SIG-M5 (cell line): ENCODE measurements around the gene BRD4.

Source experiments
- DNase-seq: peaks from one replicate; lab custom pipeline; 2025; lab: John Stamatoyannopoulos, UW

Gene BRD4

DNA sequence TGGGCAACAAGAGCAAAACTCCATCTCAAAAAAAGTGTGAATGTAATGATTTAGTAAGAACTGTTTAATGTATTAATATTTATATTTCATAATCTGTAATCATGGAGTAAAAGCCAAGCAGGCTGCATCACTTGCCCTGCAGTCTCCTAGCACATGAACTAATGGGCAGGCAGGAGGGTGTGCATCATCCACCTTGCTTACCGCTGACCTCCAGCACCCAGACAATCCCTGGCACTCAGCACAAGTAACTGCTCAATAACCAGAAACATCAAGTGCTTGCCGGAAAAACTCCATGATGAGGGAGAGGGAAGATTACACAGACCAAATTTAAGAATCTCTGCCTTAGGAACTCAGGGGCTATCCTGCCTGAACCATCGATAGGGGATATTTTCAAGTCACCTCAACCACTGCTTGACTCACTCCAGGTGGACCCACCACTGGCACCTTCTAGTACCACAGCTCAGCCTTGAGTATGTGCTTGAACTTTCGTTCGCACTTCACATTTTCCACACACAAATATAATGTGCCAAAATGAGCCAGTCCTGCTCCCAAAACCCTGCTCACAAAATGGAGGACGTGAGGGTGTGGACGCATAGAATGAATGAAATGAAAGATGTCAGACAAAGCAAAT, 18.6 kb downstream of the BRD4 start:
- no peak for DNase-seq

GRCh38 chr19:15307169-15307568, 25.2 kb downstream of the BRD4 start:
- no peak for DNase-seq

- DNase-seq: no peak
These were observed 26.6 kb downstream of the BRD4 start for GRCh38 chr19:15305582-15306334.

DNA sequence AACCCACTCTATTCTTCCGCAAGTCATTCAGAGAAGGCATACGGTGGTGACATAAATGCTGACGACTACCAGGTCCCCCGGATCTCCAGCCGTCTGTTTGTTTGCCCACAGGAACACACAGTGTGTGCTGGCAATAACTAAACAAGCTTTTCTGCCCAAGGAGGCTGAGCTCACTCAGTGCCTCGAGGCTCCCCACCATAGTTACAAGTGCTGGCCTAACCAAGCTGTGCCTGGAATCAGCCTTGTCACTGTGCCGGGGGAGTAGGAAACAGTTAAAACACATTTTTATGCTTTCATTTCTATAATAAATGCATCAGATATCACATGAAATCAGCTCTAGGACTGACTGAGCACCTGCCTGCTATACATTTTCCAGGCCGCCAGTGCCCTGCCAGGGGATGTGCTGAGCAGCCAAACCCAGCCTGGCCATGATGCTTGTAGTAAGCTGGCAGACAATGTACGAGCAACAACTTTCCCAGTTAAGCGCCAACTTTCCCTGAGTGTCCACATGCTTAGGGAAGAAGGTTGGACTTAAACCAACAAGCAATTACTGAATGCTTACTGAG, 28.1 kb downstream of the BRD4 start:
- no peak for DNase-seq

GRCh38 chr19:15303105-15303780, 29.1 kb downstream of the BRD4 start:
- no peak for DNase-seq

- DNase-seq: peak; percentile 12
These were observed 31.7 kb downstream of the BRD4 start for GRCh38 chr19:15300533-15301197.

- DNase-seq: no peak
These were observed 32.5 kb downstream of the BRD4 start for GRCh38 chr19:15299568-15300409.

DNA sequence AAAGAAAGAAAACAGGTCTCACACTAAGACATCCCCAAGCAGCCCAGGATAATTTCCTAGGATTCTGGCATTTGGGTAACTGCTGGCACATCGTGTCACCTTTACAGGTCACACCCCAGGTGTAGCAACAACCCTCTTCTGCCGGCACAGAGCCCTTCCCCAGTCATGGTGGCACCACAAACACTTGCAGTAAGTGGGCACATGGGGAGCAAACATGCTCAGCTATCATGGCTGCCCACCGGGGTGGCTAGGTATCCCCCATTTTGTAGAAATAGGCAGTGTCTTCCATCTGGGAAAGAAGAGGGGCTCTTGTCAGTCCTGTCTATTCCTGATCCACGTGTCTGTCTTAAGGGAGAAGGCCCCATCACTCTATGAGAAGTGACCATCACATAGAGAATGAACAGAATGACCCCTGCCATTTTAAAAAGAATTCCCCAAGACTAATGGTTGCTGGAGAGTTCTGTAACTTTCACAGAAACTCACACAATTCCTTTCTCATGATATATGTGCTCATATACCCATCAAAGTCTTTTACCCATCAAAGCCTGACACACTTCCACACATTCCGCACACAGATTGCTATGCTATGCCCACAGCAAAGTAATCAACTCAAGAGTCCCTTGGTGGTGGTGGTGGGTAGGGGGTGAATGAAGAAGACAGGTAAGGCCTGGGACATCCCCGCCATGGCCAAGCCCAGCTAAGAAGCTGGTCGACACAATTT, 33.3 kb downstream of the BRD4 start:
- DNase-seq: no peak

DNA sequence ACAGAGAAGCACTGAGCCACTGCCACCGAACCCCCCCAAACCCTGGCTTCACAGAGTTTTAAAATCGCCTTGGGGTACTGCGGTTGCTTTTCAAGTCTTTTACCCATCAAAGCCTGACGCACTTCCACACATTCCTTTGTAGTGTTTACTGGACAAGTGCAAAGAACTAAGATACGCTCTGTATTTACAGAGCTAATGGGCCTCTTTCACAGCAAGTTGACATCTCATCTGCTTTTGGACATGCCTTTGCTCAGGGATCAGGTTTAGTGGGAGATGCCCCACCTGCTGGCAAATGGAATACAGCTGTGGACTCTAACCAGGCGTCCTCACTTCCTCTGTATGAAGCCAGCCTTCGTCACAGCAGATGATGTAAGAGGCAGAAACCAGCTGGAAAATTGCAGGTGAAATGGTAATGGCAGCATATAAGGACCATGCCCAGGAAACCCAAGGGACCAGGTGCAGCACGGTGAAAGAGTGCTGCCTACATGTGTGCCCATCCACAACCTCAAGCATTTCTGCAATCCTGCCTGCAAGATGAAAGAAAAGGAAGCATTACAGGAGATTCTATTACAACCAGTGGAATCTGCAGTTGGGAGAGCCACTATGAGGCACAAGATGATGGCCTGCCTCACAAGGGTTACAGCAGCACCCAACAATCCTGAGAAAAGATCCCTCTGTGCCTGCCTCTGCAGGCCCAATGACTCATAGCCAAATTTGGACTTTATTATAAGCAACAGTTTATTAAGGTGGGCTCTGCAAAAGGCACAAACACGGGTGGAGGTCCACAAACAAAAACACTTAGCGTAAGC, 34.7 kb downstream of the BRD4 start:
- no peak for DNase-seq

DNA sequence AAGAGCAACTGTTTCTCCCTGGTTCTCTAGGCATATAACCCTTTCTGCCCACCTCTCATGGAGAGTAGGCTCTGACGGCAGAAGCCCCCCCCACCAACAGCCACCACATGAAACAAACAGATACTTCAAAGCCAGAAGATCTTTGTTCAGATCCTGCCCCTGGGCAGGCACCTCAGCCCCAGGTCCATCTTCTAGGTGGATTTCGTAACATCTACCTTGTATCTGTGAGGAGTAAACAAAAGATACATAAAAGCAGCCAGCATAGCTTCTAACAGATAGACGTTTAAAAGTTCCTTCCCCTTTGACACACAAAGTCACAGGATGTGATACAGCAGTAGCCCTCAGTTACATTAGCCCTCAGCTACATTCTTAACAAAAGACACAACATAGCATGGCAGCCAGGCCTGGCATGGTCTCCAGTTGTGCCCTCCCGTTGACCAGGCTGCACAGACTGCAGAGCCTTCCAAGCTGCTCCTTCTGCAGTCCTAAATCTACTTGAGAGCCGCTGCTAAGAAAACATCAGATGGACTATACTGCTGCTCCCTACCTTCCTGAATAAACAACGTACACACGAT, 35.4 kb downstream of the BRD4 start:
- DNase-seq: no peak

DNA sequence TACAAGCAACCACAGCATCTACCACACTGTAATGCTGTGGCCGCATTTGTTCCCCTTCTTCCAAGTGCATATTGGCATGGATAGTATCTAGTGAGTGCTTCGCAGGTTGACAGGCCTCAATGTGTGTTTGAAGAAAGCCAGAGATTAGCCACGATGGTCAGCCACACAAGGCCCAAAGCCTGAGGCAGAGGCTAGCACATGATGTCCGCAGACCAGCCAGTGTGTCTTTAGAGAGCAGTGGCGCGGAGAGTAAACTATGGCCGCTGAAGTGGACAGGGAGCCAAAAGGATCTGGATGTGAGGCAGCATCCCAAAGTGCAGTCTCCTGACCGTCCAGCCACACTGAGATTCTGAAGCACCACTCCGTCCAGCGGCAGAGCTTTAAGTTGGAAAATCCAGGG, 36.0 kb downstream of the BRD4 start:
- DNase-seq: no peak

DNA sequence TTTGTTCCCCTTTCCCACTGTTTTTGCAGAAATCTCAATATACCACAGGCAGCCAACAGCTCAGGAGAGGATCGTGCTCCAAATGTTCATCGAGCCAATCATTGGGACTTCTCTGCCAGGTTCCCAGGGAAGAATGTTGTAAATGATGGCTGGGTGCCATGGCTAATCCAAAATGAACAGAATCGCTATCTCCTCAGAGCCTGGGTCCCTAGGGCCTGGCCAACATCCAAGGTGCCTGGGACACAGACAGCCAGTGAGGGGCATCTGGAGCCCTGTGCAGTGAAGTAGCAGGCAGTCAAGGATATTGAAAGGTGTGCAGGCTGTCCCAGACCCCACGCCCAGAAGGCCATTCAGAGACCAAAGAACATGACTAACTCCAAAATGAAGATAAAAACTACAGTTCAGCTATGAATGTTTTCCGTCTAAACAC, 37.8 kb downstream of the BRD4 start:
- no peak for DNase-seq

GRCh38 chr19:15293781-15294491, 38.4 kb downstream of the BRD4 start:
- no peak for DNase-seq

- no peak for DNase-seq
These were observed 39.3 kb downstream of the BRD4 start for GRCh38 chr19:15292847-15293582.

- no peak for DNase-seq
These were observed 40.2 kb downstream of the BRD4 start for GRCh38 chr19:15292140-15292539.

- no peak for DNase-seq
These were observed 40.8 kb downstream of the BRD4 start for GRCh38 chr19:15291548-15292021.

- DNase-seq: no peak
These were observed 41.2 kb downstream of the BRD4 start for GRCh38 chr19:15291089-15291488.

- no peak for DNase-seq
These were observed 42.2 kb downstream of the BRD4 start for GRCh38 chr19:15290166-15290565.
